K562 (cell line): ENCODE data around the gene RABEPK. TPM values are rescaled to one million over a fixed set of nuclear protein-coding genes. Genes with fewer than 3 reads are reported as not detected.

Experiments used
- ATAC-seq: fragments of 200-7000 bp; cut with Tn5 transposase; 3 replicates; pipeline ENCODE4 v1.9.1; 2020; ENCODE audit warnings: moderate library complexity
- BruUV-seq: library from RNA; stranded (reverse); fragments of 400-500 nt; replicated peaks from 2 replicates; lab custom pipeline; 2021; lab: Mats Ljungman, UMichigan
- CTCF ChIA-PET: fragments of 300-600 bp; formaldehyde crosslinking; extraction: SDS; loops from one replicate; lab custom pipeline; 2021; ENCODE audit warnings: low intra/inter-chr PET ratio; lab: Yijun Ruan, JAX
- POLR2A ChIA-PET: fragments of 300-600, 350-650 bp; sonication (Branson Sonifier 250); formaldehyde crosslinking; extraction: SDS; loops from one replicate; lab custom pipeline; 2021; ENCODE audit warnings: antibody characterized with exemption, inconsistent platforms; lab: Yijun Ruan, JAX
- DNase-seq, 4 experiments: peaks; one replicate each; pipeline versions ENCODE4 v3.0.0 to v3.0.0-alpha.2; 2011 to 2018; ENCODE audit warnings: low spot score in 3 of 4, mixed read lengths in 3 of 4; ENCODE audit errors: extremely low read depth in 1 of 4
- FAIRE-seq: peaks from 2 replicates; lab custom pipeline; 2011; peaks lifted over from hg19 to GRCh38; lab: Jason Lieb, UNC
- H2AFZ ChIP-seq: 2 replicates; pipeline ENCODE4 v1.6.0; 2011; ENCODE audit warnings: low read depth, low read length, control low read depth, inconsistent platforms
- H3K27ac ChIP-seq: fragments of 200-600 bp; 3 replicates; pipeline ENCODE4 v1.8.0; 2011; ENCODE audit warnings: low read depth, mild to moderate bottlenecking, control low read depth, inconsistent platforms, low read length, moderate library complexity, mixed read lengths; ENCODE audit errors: extremely low read depth
- H3K27me3 ChIP-seq, 2 experiments: fragments of 300-600 bp in 1 of 2; 2 replicates in 1 of 2; 3 replicates in 1 of 2; pipeline versions ENCODE4 v1.6.0 to v1.8.0; 2011; ENCODE audit warnings: inconsistent platforms in 2 of 2, low read length in 2 of 2, mild to moderate bottlenecking in 1 of 2, mixed read lengths in 1 of 2, moderate library complexity in 1 of 2; ENCODE audit not compliant: control insufficient read depth in 2 of 2, insufficient read depth in 2 of 2
- H3K36me3 ChIP-seq: fragments of 300-600 bp; 3 replicates; pipeline ENCODE4 v1.8.0; 2011; ENCODE audit warnings: mild to moderate bottlenecking, low read length, inconsistent platforms; ENCODE audit not compliant: control insufficient read depth, insufficient read depth
- H3K4me1 ChIP-seq, 2 experiments: fragments of 200-600 bp in 1 of 2; replicated peaks in 1 of 2; 2 replicates in 1 of 2; 3 replicates in 1 of 2; pipeline versions ENCODE4 v1.5.1 to v1.8.0; 2011; ENCODE audit warnings: inconsistent platforms in 2 of 2, low read length in 2 of 2, mild to moderate bottlenecking in 1 of 2, mixed read lengths in 1 of 2, moderate library complexity in 1 of 2; ENCODE audit not compliant: control insufficient read depth in 2 of 2, insufficient read depth in 2 of 2
- H3K4me2 ChIP-seq: 2 replicates; pipeline ENCODE4 v1.6.1; 2011; ENCODE audit warnings: low read length, control low read depth, inconsistent platforms, mixed read lengths; ENCODE audit not compliant: insufficient read depth
- H3K4me3 ChIP-seq: fragments of 200-600 bp; sonication (generic), shearing (Covaris generic); 2 replicates; pipeline ENCODE4 v1.5.1; 2016; ENCODE audit warnings: control low read depth, inconsistent platforms
- H3K79me2 ChIP-seq: fragments of 200-600 bp; 3 replicates; pipeline ENCODE4 v1.8.0; 2011; ENCODE audit warnings: low read length, inconsistent platforms; ENCODE audit not compliant: control insufficient read depth, insufficient read depth
- H3K9ac ChIP-seq, 2 experiments: 2 replicates each; pipeline versions ENCODE4 v1.6.0 to v1.6.1; 2011; ENCODE audit warnings: low read depth in 2 of 2, low read length in 2 of 2, control low read depth in 1 of 2, inconsistent platforms in 1 of 2, mild to moderate bottlenecking in 1 of 2, mixed read lengths in 1 of 2; ENCODE audit not compliant: insufficient read depth in 1 of 2
- H3K9me1 ChIP-seq: one replicate; pipeline ENCODE4 v1.6.0; 2011; ENCODE audit warnings: inconsistent platforms, mild to moderate bottlenecking, low read length, moderate library complexity; ENCODE audit not compliant: control insufficient read depth, insufficient read depth
- H3K9me3 ChIP-seq: replicated peaks from 2 replicates; pipeline ENCODE4 v1.5.1; 2011; ENCODE audit warnings: low read depth, low read length, inconsistent platforms; ENCODE audit not compliant: control insufficient read depth, insufficient read depth
- H4K20me1 ChIP-seq: replicated peaks from 2 replicates; pipeline ENCODE4 v1.6.1; 2011; ENCODE audit warnings: low read length, inconsistent platforms, mixed read lengths; ENCODE audit not compliant: control insufficient read depth, insufficient read depth
- BCLAF1 ChIP-seq, 2 experiments: fragments of 450-650 bp in 1 of 2; IDR thresholded peaks; 2 replicates each; pipeline ENCODE4 v1.6.1; 2011 to 2017; ENCODE audit warnings: low read depth in 2 of 2, antibody characterized with exemption in 1 of 2, borderline replicate concordance in 1 of 2, low read length in 1 of 2, mild to moderate bottlenecking in 1 of 2, mixed read lengths in 1 of 2; ENCODE audit not compliant: control insufficient read depth in 1 of 2
- FOXJ3 ChIP-seq: sonication (generic); formaldehyde crosslinking; IDR thresholded peaks from 2 replicates; pipeline ENCODE4 v1.4.0; 2020; ENCODE audit warnings: mild to moderate bottlenecking, missing genetic modification reagents
- HDAC8 ChIP-seq: fragments of 450-650 bp; IDR thresholded peaks from 2 replicates; pipeline ENCODE4 v1.6.1; 2016; ENCODE audit warnings: mild to moderate bottlenecking, missing genetic modification characterization, moderate library complexity, missing compliant biosample characterization
- MCM5 ChIP-seq: fragments of 450-650 bp; IDR thresholded peaks from 2 replicates; pipeline ENCODE4 v1.6.1; 2016; ENCODE audit warnings: low read depth
- MLLT1 ChIP-seq, 2 experiments: fragments of 450-650 bp; IDR thresholded peaks; 2 replicates each; pipeline ENCODE4 v1.6.1; 2016
- RAD21 ChIP-seq, 2 experiments: fragments of 250-450 bp in 1 of 2; fragments of 450-650 bp in 1 of 2; sonication (Bioruptor Pico) in 1 of 2; formaldehyde crosslinking in 1 of 2; IDR thresholded peaks in 1 of 2; conservative IDR thresholded peaks in 1 of 2; 2 replicates each; pipeline versions ENCODE4 v1.4.0 to v1.8.0; 2020 to 2022; ENCODE audit warnings: mild to moderate bottlenecking in 2 of 2, moderate library complexity in 1 of 2
- SMAD2 ChIP-seq: fragments of 150-350 bp; IDR thresholded peaks from 2 replicates; pipeline ENCODE4 v1.6.1; 2014; ENCODE audit warnings: low read depth, mild to moderate bottlenecking, low read length
- SNRNP70 ChIP-seq: fragments of 200-400 bp; formaldehyde crosslinking; optimal IDR thresholded peaks from 2 replicates; pipeline ENCODE3; 2017; ENCODE audit warnings: low read depth, low read length
- SPI1 ChIP-seq: IDR thresholded peaks from 2 replicates; pipeline ENCODE4 v1.6.1; 2011; ENCODE audit warnings: low read depth, low read length, control low read depth, borderline replicate concordance
- ZBTB2 ChIP-seq: fragments of 450-650 bp; IDR thresholded peaks from 2 replicates; pipeline ENCODE4 v1.6.1; 2016; ENCODE audit warnings: antibody characterized with exemption
- whole genome bisulfite sequencing: fragments of 100-300 bp; shearing (Covaris generic); methylation state at CpG from one replicate; pipeline ENCODE4 v1.1.6; 2016; ENCODE audit warnings: low coverage, mixed read lengths; ENCODE audit not compliant: insufficient coverage; ENCODE audit errors: missing lambda C conversion rate; 5-methylcytosine and 5-hydroxymethylcytosine counted together
- in situ Hi-C: fragments of 300-500 bp; cut with MboI; formaldehyde crosslinking; loops from 4 replicates; pipeline ENCODE4 v1.15.0; 2018; ENCODE audit warnings: inconsistent platforms, mixed read lengths
- intact Hi-C: fragments of 100-400 bp; cut with micrococcal nuclease; formaldehyde crosslinking; loops from 2 replicates; pipeline ENCODE4 v1.14.2; 2022
- polyA plus RNA-seq, 8 experiments: library from polyadenylated mRNA; depleted of rRNA in 4 of 8; stranded (reverse) in 5 of 8; unstranded in 3 of 8; fragments of >200 nt; fragmentation: Nextera tagmentation in 2 of 8; fragmentation: Illumina TruSeq in 1 of 8; extraction: Ambion mirVana in 2 of 8; extraction: Trizol in 1 of 8; gene quantifications; 2 replicates each; pipeline versions ENCODE4 v1.2.1 to v1.2.3, GENCODE V29; 2011 to 2014; ENCODE audit warnings: inconsistent platforms in 1 of 8, missing spikeins in 1 of 8
- total RNA-seq, 7 experiments: library from RNA; depleted of rRNA in 6 of 7; stranded (reverse); fragments of >200 nt in 6 of 7; fragmentation: Illumina TruSeq in 2 of 7; extraction: Trizol in 2 of 7; gene quantifications; 2 replicates each; pipeline versions ENCODE4 v1.2.1 to v1.2.3, GENCODE V29; 2011 to 2021; ENCODE audit warnings: low replicate concordance in 1 of 7
- TF ChIP-seq, protein P1 (sequence below): fragments of 450-650 bp; formaldehyde crosslinking; IDR thresholded peaks from 2 replicates; pipeline ENCODE4 v1.4.0; 2020; ENCODE audit warnings: mild to moderate bottlenecking

The RABEPK gene
- total and polyA plus RNA-seq, 9 of the 15 experiments (the other 6 are each of a cell fraction or from before 2014, with no cell fraction given), result 38.3 to 113 (median 52.8) TPM

- peaks cover 12% of the 10 kb centered on the region; the same call in 1 of the 3 replicates for H3K79me2 ChIP-seq
- H3K9me3 ChIP-seq, result no peaks in the 10 kb centered on the region
- in situ Hi-C loops, result no loop called here
- no peak for DNase-seq
- ChIA-PET CTCF (no interaction called here), POLR2A (interaction anchor here (0.6 kb wide), 1 partner anchor 20 kb away, joined by 3 read pairs; no protein-coding TSS in a partner anchor)
- no peak overlapping the region for H3K27ac ChIP-seq
- ATAC-seq, result no peak
- 100% methylated on average over 2 of the region's 2 CpGs for WGBS
- BruUV-seq, result no TSS peak
- H3K9me1 ChIP-seq, result peaks cover 2% of the 10 kb centered on the region
- no peak overlapping the region for H3K4me3 ChIP-seq
- no peak for TF ChIP-seq HDAC8 (tag)
- TF ChIP-seq SPI1, result no peak
- TF ChIP-seq ZBTB2, result no peak
- no peak for TF ChIP-seq MCM5
- no peak for TF ChIP-seq MLLT1 (IDR thresholded peaks at IDR 0.05)
- no peak for TF ChIP-seq SMAD2
- no peak for TF ChIP-seq BCLAF1 (IDR thresholded peaks at IDR 0.05; ENCODE audit: borderline replicate concordance in 1 of 2, control insufficient read depth in 1 of 2, low read depth in 2 of 2, low read length in 1 of 2)
- no peak for TF ChIP-seq RAD21 (CRISPR knock-in tag; conservative IDR thresholded peaks at IDR 0.05 in 1 of 2, IDR thresholded peaks at IDR 0.05 in 1 of 2)
- TF ChIP-seq SNRNP70, result no peak
- TF ChIP-seq, protein P1, sequence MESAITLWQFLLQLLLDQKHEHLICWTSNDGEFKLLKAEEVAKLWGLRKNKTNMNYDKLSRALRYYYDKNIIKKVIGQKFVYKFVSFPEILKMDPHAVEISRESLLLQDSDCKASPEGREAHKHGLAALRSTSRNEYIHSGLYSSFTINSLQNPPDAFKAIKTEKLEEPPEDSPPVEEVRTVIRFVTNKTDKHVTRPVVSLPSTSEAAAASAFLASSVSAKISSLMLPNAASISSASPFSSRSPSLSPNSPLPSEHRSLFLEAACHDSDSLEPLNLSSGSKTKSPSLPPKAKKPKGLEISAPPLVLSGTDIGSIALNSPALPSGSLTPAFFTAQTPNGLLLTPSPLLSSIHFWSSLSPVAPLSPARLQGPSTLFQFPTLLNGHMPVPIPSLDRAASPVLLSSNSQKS, result no peak
- no peak for TF ChIP-seq FOXJ3
- peaks cover 53% of the 10 kb centered on the region for H3K36me3 ChIP-seq
- no peaks in the 10 kb centered on the region for H3K27me3 ChIP-seq
- no peaks in the 10 kb centered on the region for H4K20me1 ChIP-seq
- intact Hi-C loops, result no loop called here
- H3K9ac ChIP-seq, result no peak overlapping the region
- no peak for FAIRE-seq
- no peak overlapping the region for H2AFZ ChIP-seq
- H3K4me1 ChIP-seq, result no peaks in the 10 kb centered on the region
- H3K4me2 ChIP-seq, result no peak overlapping the region
These were observed 43.8 kb upstream of the RABEPK start for GRCh38 chr9:125156551-125156950.
